Aorta (tissue), 5 donors: ENCODE data around the gene MTCH1. TPM values are rescaled to one million over a fixed set of nuclear protein-coding genes. Genes with fewer than 3 reads are reported as not detected.

Source experiments
- ATAC-seq: fragments of 200-7000 bp; cut with Tn5 transposase; one replicate; pipeline ENCODE4 v1.9.1; 2022; ENCODE audit warnings: moderate library complexity; ENCODE audit not compliant: low FRiP score
- DNase-seq, 2 donors: peaks; one replicate each; pipeline ENCODE4 v3.0.0-alpha.2; 2020
- H3K27ac ChIP-seq, 2 donors: one replicate each; pipeline ENCODE4 v1.5.1; 2013; ENCODE audit warnings: low read length in 2 of 2, mild to moderate bottlenecking in 2 of 2, moderate library complexity in 2 of 2, control low read depth in 1 of 2, inconsistent platforms in 1 of 2, low read depth in 1 of 2
- H3K27me3 ChIP-seq, 2 donors: one replicate each; pipeline ENCODE4 v1.6.1; 2013; ENCODE audit warnings: control low read depth in 1 of 2, low read length in 1 of 2, mild to moderate bottlenecking in 1 of 2, moderate library complexity in 1 of 2; ENCODE audit not compliant: insufficient read depth in 2 of 2, control insufficient read depth in 1 of 2
- H3K36me3 ChIP-seq, 2 donors: one replicate each; pipeline ENCODE4 v1.6.1; 2013; ENCODE audit warnings: control low read depth in 1 of 2, low read length in 1 of 2, mild to moderate bottlenecking in 1 of 2; ENCODE audit not compliant: insufficient read depth in 2 of 2, control insufficient read depth in 1 of 2
- H3K4me1 ChIP-seq, 2 donors: one replicate each; pipeline ENCODE4 v1.6.1; 2013; ENCODE audit warnings: low read length in 2 of 2, control low read depth in 1 of 2, mild to moderate bottlenecking in 1 of 2, moderate library complexity in 1 of 2; ENCODE audit not compliant: insufficient read depth in 2 of 2, control insufficient read depth in 1 of 2
- H3K4me3 ChIP-seq, 2 donors: one replicate each; pipeline ENCODE4 v1.5.1; 2013; ENCODE audit warnings: low read length in 2 of 2, control low read depth in 1 of 2, mild to moderate bottlenecking in 1 of 2
- H3K9me3 ChIP-seq: one replicate; pipeline ENCODE4 v1.6.1; 2013; ENCODE audit warnings: mild to moderate bottlenecking, low read length; ENCODE audit not compliant: control insufficient read depth
- WGBS, 2 donors: extraction: QIAGEN DNeasy Blood & Tissue Kit; methylation state at CpG; one replicate each; pipeline ENCODE4 v1.1.7; 2013; 5-methylcytosine and 5-hydroxymethylcytosine counted together
- intact Hi-C, 2 donors: fragments of 100-400 bp; cut with DNase I; formaldehyde crosslinking; loops; one replicate each; pipeline versions ENCODE4 v1.14.2 to v1.15.0; 2022
- polyA plus RNA-seq, 2 donors: library from polyadenylated mRNA; stranded (reverse); fragments of 200-250 nt; gene quantifications; one replicate each; pipeline ENCODE4 v1.2.3, GENCODE V29; 2013
- total RNA-seq, 2 donors: library from RNA; stranded (reverse); fragmentation: NEBNext Ultra II Directional; extraction: Animal tissue kit (Norgen Biotek cat#: 25700); gene quantifications; one replicate each; pipeline ENCODE4 v1.2.1, GENCODE V29; 2021
- donor health status: healthy with polysubstance abuse.
- donor health status: Bipolar disorder and iron deficiency.
- donor health status: DM: no; HTN: no; CAD: no.
- donor health status: DM: no; HTN: no; CAD: no.
- donor health status: DM: yes; HTN: yes; CAD: no.

MTCH1 gene
- total and polyA plus RNA-seq, 4 donors = 152 to 193 (median 175) TPM

GRCh38 chr6:37027036-37027720 lies 41.2 kb upstream of the MTCH1 start:
- Histone ChIP-seq H3K27me3 (no peaks in the 10 kb centered on the region), H3K36me3 (no peaks in the 10 kb centered on the region), H3K9me3 (no peaks in the 10 kb centered on the region), H3K27ac (no peak overlapping the region), H3K4me1 (no peaks in the 10 kb centered on the region), H3K4me3 (no peak overlapping the region)
- intact Hi-C loops = no loop called here
- ATAC-seq (no peak), DNase-seq (peak; percentile 20 to 69)
- WGBS, 2 donors = 81 to 89% methylated on average over 15 of the region's 15 CpGs

- WGBS, 2 donors = 89 to 91% methylated on average over 24 of the region's 24 CpGs
- no peaks in the 10 kb centered on the region for H3K36me3 ChIP-seq
- intact Hi-C loops = no loop called here
Observed at GRCh38 chr6:37025621-37026466, 39.8 kb upstream of the MTCH1 start.

GRCh38 chr6:37024656-37025337 lies 38.8 kb upstream of the MTCH1 start:
- ATAC-seq (no peak), DNase-seq (peak in 1 of 2 donors; percentile 72)
- Histone ChIP-seq H3K9me3 (no peaks in the 10 kb centered on the region), H3K4me1 (no peaks in the 10 kb centered on the region), H3K36me3 (no peaks in the 10 kb centered on the region), H3K27me3 (no peaks in the 10 kb centered on the region), H3K4me3 (no peak overlapping the region), H3K27ac (no peak overlapping the region)
- intact Hi-C loops = no loop called here
- 65 to 68% methylated on average over 15 of the region's 15 CpGs for WGBS, 2 donors

More at GRCh38 chr6:37025621-37026466, 39.8 kb upstream of the MTCH1 start:
- Histone ChIP-seq H3K27ac (no peak overlapping the region), H3K27me3 (no peaks in the 10 kb centered on the region), H3K4me3 (no peak overlapping the region), H3K9me3 (no peaks in the 10 kb centered on the region), H3K4me1 (no peaks in the 10 kb centered on the region)
- no peak for ATAC-seq
- DNase-seq = peak; percentile 6 to 68

- no peaks in the 10 kb centered on the region for H3K27me3 ChIP-seq
- no peaks in the 10 kb centered on the region for H3K4me1 ChIP-seq
- intact Hi-C loops = no loop called here
- H3K27ac ChIP-seq = no peak overlapping the region
- no peak overlapping the region for H3K4me3 ChIP-seq
- WGBS, 2 donors = 95 to 97% methylated on average over 17 of the region's 17 CpGs
- no peaks in the 10 kb centered on the region for H3K36me3 ChIP-seq
- H3K9me3 ChIP-seq = no peaks in the 10 kb centered on the region
- DNase-seq (peak in 1 of 2 donors; percentile 70), ATAC-seq (no peak)
Observed at GRCh38 chr6:37022135-37022863, 36.3 kb upstream of the MTCH1 start.

- no peaks in the 10 kb centered on the region for H3K4me1 ChIP-seq
- 72 to 85% methylated on average over 14 of the region's 14 CpGs for WGBS, 2 donors
- DNase-seq = peak in 1 of 2 donors; percentile 60
- no peak overlapping the region for H3K27ac ChIP-seq
- intact Hi-C loops = no loop called here
- H3K9me3 ChIP-seq = no peaks in the 10 kb centered on the region
- H3K36me3 ChIP-seq = no peaks in the 10 kb centered on the region
- no peak for ATAC-seq
- no peaks in the 10 kb centered on the region for H3K27me3 ChIP-seq
- no peak overlapping the region for H3K4me3 ChIP-seq
Observed at GRCh38 chr6:37021356-37022129, 35.5 kb upstream of the MTCH1 start.

- no peak for ATAC-seq
Observed at GRCh38 chr6:37020812-37021211, 34.8 kb upstream of the MTCH1 start.

GRCh38 chr6:37020381-37020780 lies 34.4 kb upstream of the MTCH1 start:
- ATAC-seq (no peak), DNase-seq (no peak)
- Histone ChIP-seq H3K4me3 (no peak overlapping the region), H3K36me3 (no peaks in the 10 kb centered on the region), H3K4me1 (no peaks in the 10 kb centered on the region), H3K27me3 (no peaks in the 10 kb centered on the region), H3K27ac (no peak overlapping the region), H3K9me3 (no peaks in the 10 kb centered on the region)
- intact Hi-C loops = no loop called here
- 71 to 77% methylated on average over 12 of the region's 12 CpGs for WGBS, 2 donors

More at GRCh38 chr6:37020812-37021211, 34.8 kb upstream of the MTCH1 start:
- Histone ChIP-seq H3K9me3 (no peaks in the 10 kb centered on the region), H3K27ac (no peak overlapping the region), H3K36me3 (no peaks in the 10 kb centered on the region), H3K27me3 (no peaks in the 10 kb centered on the region), H3K4me1 (no peaks in the 10 kb centered on the region), H3K4me3 (no peak overlapping the region)
- DNase-seq = no peak
- intact Hi-C loops = no loop called here
- WGBS, 2 donors = 93 to 94% methylated on average over 5 of the region's 5 CpGs

GRCh38 chr6:37019065-37019450 lies 33.1 kb upstream of the MTCH1 start:
- no peak for ATAC-seq
- WGBS, 2 donors = 25 to 31% methylated on average over 2 of the region's 2 CpGs
- no peaks in the 10 kb centered on the region for H3K36me3 ChIP-seq

More at GRCh38 chr6:37019065-37019450, 33.1 kb upstream of the MTCH1 start:
- no peaks in the 10 kb centered on the region for H3K9me3 ChIP-seq
- H3K27me3 ChIP-seq = no peaks in the 10 kb centered on the region
- H3K27ac ChIP-seq = no peak overlapping the region
- intact Hi-C loops = loop anchor here (2.0 to 5.0 kb wide), 3 partner anchors 132 to 254 kb away; partner anchors contain the start of gene C6orf89 (in 1 of the 2)
- no peak overlapping the region for H3K4me3 ChIP-seq
- DNase-seq = no peak
- H3K4me1 ChIP-seq = no peaks in the 10 kb centered on the region
